C4-2B (cell line): Measurements from ENCODE around the gene AIRE.

Source experiments
- CTCF ChIP-seq: fragments of 450-650 bp; conservative IDR thresholded peaks from 2 replicates; pipeline ENCODE4 v1.5.1; 2017; ENCODE audit warnings: mild to moderate bottlenecking
- ZFX ChIP-seq: fragments of 450-650 bp; IDR thresholded peaks from 2 replicates; pipeline ENCODE4 v1.6.1; 2017

GRCh38 chr21:44290327-44291077, 4.8 kb downstream of the AIRE start:
- TF ChIP-seq CTCF (no peak), ZFX (no peak)
